ENCODE data around the gene STPG4.

DNA sequence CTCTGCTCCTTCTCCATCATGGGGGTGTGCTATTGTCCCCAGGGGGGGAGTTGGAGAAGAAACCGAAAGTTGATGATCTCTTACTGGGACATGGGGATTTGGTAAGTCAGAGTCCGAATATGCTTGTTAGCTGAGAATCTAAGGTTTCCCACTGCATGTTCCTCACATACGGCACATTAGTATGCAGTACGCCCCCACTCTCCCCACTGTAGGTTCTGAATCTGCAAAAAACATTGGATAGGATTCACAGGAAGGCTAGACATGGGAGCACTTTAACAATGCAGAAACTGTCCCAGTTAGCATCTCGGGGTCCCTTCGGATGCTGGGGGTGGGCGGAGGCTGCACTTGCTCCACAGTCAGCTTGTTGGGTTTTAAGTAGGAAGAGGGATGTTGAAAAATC is 102.3 kb downstream of the STPG4 start:
- no peak for TF ChIP-seq ZBTB1 (tag by site-specific recombination; IDR thresholded peaks at IDR 0.05)
- TF ChIP-seq CTCF (tag by site-specific recombination; IDR thresholded peaks at IDR 0.05) = no peak
- TF ChIP-seq, protein P1, sequence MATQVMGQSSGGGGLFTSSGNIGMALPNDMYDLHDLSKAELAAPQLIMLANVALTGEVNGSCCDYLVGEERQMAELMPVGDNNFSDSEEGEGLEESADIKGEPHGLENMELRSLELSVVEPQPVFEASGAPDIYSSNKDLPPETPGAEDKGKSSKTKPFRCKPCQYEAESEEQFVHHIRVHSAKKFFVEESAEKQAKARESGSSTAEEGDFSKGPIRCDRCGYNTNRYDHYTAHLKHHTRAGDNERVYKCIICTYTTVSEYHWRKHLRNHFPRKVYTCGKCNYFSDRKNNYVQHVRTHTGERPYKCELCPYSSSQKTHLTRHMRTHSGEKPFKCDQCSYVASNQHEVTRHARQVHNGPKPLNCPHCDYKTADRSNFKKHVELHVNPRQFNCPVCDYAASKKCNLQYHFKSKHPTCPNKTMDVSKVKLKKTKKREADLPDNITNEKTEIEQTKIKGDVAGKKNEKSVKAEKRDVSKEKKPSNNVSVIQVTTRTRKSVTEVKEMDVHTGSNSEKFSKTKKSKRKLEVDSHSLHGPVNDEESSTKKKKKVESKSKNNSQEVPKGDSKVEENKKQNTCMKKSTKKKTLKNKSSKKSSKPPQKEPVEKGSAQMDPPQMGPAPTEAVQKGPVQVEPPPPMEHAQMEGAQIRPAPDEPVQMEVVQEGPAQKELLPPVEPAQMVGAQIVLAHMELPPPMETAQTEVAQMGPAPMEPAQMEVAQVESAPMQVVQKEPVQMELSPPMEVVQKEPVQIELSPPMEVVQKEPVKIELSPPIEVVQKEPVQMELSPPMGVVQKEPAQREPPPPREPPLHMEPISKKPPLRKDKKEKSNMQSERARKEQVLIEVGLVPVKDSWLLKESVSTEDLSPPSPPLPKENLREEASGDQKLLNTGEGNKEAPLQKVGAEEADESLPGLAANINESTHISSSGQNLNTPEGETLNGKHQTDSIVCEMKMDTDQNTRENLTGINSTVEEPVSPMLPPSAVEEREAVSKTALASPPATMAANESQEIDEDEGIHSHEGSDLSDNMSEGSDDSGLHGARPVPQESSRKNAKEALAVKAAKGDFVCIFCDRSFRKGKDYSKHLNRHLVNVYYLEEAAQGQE (tag by site-specific recombination; IDR thresholded peaks at IDR 0.05) = no peak
- TF ChIP-seq, protein P2, sequence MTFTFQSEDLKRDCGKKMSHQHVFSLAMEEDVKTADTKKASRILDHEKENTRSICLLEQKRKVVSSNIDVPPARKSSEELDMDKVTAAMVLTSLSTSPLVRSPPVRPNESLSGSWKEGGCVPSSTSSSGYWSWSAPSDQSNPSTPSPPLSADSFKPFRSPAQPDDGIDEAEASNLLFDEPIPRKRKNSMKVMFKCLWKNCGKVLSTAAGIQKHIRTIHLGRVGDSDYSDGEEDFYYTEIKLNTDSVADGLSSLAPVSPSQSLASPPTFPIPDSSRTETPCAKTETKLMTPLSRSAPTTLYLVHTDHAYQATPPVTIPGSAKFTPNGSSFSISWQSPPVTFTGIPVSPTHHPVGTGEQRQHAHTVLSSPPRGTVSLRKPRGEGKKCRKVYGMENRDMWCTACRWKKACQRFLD (tag by site-specific recombination; IDR thresholded peaks at IDR 0.05) = no peak
- no peak for TF ChIP-seq ZBTB8A (tag by site-specific recombination; IDR thresholded peaks at IDR 0.05)
- no peak for TF ChIP-seq OVOL3 (tag by site-specific recombination; IDR thresholded peaks at IDR 0.05)
- no peak for TF ChIP-seq SALL2 (tag by site-specific recombination; IDR thresholded peaks at IDR 0.05; ENCODE audit: borderline replicate concordance)
- no peak for TF ChIP-seq ZNF416 (tag by site-specific recombination; IDR thresholded peaks at IDR 0.05)
- no peak for TF ChIP-seq ZNF654 (tag by site-specific recombination; IDR thresholded peaks at IDR 0.05; ENCODE audit: low read depth)
- no peak for TF ChIP-seq ZNF138 (tag by site-specific recombination; IDR thresholded peaks at IDR 0.05; ENCODE audit: borderline replicate concordance)
- TF ChIP-seq ZNF571 (tag by site-specific recombination; IDR thresholded peaks at IDR 0.05) = no peak
- TF ChIP-seq HIC1 (tag by site-specific recombination; IDR thresholded peaks at IDR 0.05) = no peak
- TF ChIP-seq ZNF513 (tag by site-specific recombination; IDR thresholded peaks at IDR 0.05) = no peak
- no peak for TF ChIP-seq KLF16 (tag by site-specific recombination; IDR thresholded peaks at IDR 0.05)

All from HEK293 (cell line).